HepG2 (cell line): ENCODE measurements around the gene C4orf17. TPM values are rescaled to one million over a fixed set of nuclear protein-coding genes. Genes with fewer than 3 reads are reported as not detected.

ENCODE experiments used
- BATF2 ChIP-seq: sonication (generic); formaldehyde crosslinking; IDR thresholded peaks from 2 replicates; pipeline ENCODE4 v1.8.0; 2022; ENCODE audit warnings: mild to moderate bottlenecking, missing genetic modification reagents, moderate library complexity
- CEBPB ChIP-seq: IDR thresholded peaks from 2 replicates; pipeline ENCODE4 v1.6.1; 2011; ENCODE audit warnings: low read depth, low read length, improper control_type of control experiment, borderline replicate concordance
- CREM ChIP-seq, 2 experiments: sonication (generic) in 1 of 2; formaldehyde crosslinking in 1 of 2; IDR thresholded peaks; 2 replicates each; pipeline versions ENCODE4 v1.4.0 to v1.6.1; 2016 to 2020; ENCODE audit warnings: antibody characterized with exemption in 1 of 2, mild to moderate bottlenecking in 1 of 2, missing genetic modification reagents in 1 of 2
- ELF1 ChIP-seq: sonication (generic); formaldehyde crosslinking; IDR thresholded peaks from 2 replicates; pipeline ENCODE4 v1.4.0; 2020; ENCODE audit warnings: missing genetic modification reagents
- FOSL1 ChIP-seq: sonication (generic); formaldehyde crosslinking; IDR thresholded peaks from 2 replicates; pipeline ENCODE4 v1.9.0; 2021; ENCODE audit warnings: missing genetic modification reagents, borderline replicate concordance
- GATA4 ChIP-seq: sonication (generic); IDR thresholded peaks from 2 replicates; pipeline ENCODE4 v1.6.1; 2016; ENCODE audit warnings: antibody characterized with exemption, low read depth, borderline replicate concordance
- HIVEP1 ChIP-seq: sonication (generic); formaldehyde crosslinking; IDR thresholded peaks from 2 replicates; pipeline ENCODE4 v1.4.0; 2020; ENCODE audit warnings: mild to moderate bottlenecking, missing genetic modification reagents
- ISL2 ChIP-seq: sonication (generic); formaldehyde crosslinking; IDR thresholded peaks from 2 replicates; pipeline ENCODE4 v1.5.0; 2020; ENCODE audit warnings: missing genetic modification reagents
- KDM6A ChIP-seq: IDR thresholded peaks from 2 replicates; pipeline ENCODE4 v1.6.1; 2016; ENCODE audit warnings: low read depth
- LCORL ChIP-seq, 2 experiments: fragments of 450-650 bp in 1 of 2; sonication (generic) in 1 of 2; formaldehyde crosslinking in 1 of 2; IDR thresholded peaks; 2 replicates each; pipeline versions ENCODE4 v1.5.0 to v1.6.1; 2017 to 2020; ENCODE audit warnings: antibody characterized with exemption in 1 of 2, missing genetic modification reagents in 1 of 2
- NFYC ChIP-seq: IDR thresholded peaks from 2 replicates; pipeline ENCODE4 v1.6.1; 2016; ENCODE audit warnings: missing genetic modification reagents, missing compliant biosample characterization
- NR2F6 ChIP-seq, 2 experiments: IDR thresholded peaks; 2 replicates each; pipeline ENCODE4 v1.6.1; 2016; ENCODE audit warnings: antibody characterized with exemption in 1 of 2, mild to moderate bottlenecking in 1 of 2
- TAF1 ChIP-seq: sonication (generic); formaldehyde crosslinking; IDR thresholded peaks from 2 replicates; pipeline ENCODE4 v1.4.0; 2020; ENCODE audit warnings: missing genetic modification reagents
- TAF15 ChIP-seq: fragments of 200-400 bp; formaldehyde crosslinking; IDR thresholded peaks from one replicate; pipeline ENCODE4 v1.6.1; 2018; ENCODE audit warnings: mild to moderate bottlenecking, low read depth, low read length; ENCODE audit not compliant: poor library complexity, severe bottlenecking
- ZBTB3 ChIP-seq: sonication (generic); formaldehyde crosslinking; IDR thresholded peaks from 2 replicates; pipeline ENCODE4 v1.4.0; 2020; ENCODE audit warnings: low read depth, mild to moderate bottlenecking, moderate library complexity, missing genetic modification reagents, borderline replicate concordance
- ZNF138 ChIP-seq: sonication (generic); formaldehyde crosslinking; IDR thresholded peaks from 2 replicates; pipeline ENCODE4 v1.5.0; 2020; ENCODE audit warnings: mild to moderate bottlenecking, low read depth, missing genetic modification reagents
- ZNF256 ChIP-seq: sonication (generic); formaldehyde crosslinking; conservative IDR thresholded peaks from 2 replicates; pipeline ENCODE4 v1.4.0; 2020; ENCODE audit warnings: missing genetic modification reagents
- ZNF530 ChIP-seq: sonication (generic); formaldehyde crosslinking; IDR thresholded peaks from 2 replicates; pipeline ENCODE4 v1.5.0; 2020; ENCODE audit warnings: low read depth, mild to moderate bottlenecking, missing genetic modification reagents
- ZNF558 ChIP-seq: sonication (generic); formaldehyde crosslinking; IDR thresholded peaks from 2 replicates; pipeline ENCODE4 v1.9.0; 2022; ENCODE audit warnings: mild to moderate bottlenecking, missing genetic modification reagents, borderline replicate concordance
- ZNF775 ChIP-seq: sonication (generic); formaldehyde crosslinking; IDR thresholded peaks from 2 replicates; pipeline ENCODE4 v1.4.0; 2020; ENCODE audit warnings: missing genetic modification reagents, mild to moderate bottlenecking, moderate library complexity, borderline replicate concordance
- polyA plus RNA-seq, 8 experiments: library from polyadenylated mRNA; depleted of rRNA in 3 of 8; stranded (reverse) in 7 of 8; unstranded in 1 of 8; fragments of >200 nt; fragmentation: Illumina TruSeq in 4 of 8; extraction: Trizol in 4 of 8; gene quantifications; 2 replicates each; pipeline versions ENCODE4 v1.2.1 to v1.2.3, GENCODE V29; 2011 to 2016; ENCODE audit warnings: low read depth in 4 of 8, missing spikeins in 1 of 8, mixed read lengths in 1 of 8; ENCODE audit not compliant: insufficient read depth in 1 of 8
- total RNA-seq, 5 experiments: library from RNA; depleted of rRNA; stranded (reverse); fragments of >200 nt; fragmentation: Illumina TruSeq; extraction: Trizol; gene quantifications; 2 replicates each; pipeline ENCODE4 v1.2.3, GENCODE V29; 2016; ENCODE audit warnings: low read depth in 1 of 5
- TF ChIP-seq, protein P1 (sequence below): sonication (generic); formaldehyde crosslinking; IDR thresholded peaks from 2 replicates; pipeline ENCODE4 v1.5.0; 2020; ENCODE audit warnings: mild to moderate bottlenecking, missing genetic modification reagents, moderate library complexity
- TF ChIP-seq, protein P2 (sequence below): sonication (generic); formaldehyde crosslinking; IDR thresholded peaks from 2 replicates; pipeline ENCODE4 v1.5.0; 2020; ENCODE audit warnings: mild to moderate bottlenecking, missing genetic modification reagents
- TF ChIP-seq, protein P3 (sequence below): IDR thresholded peaks from 2 replicates; pipeline ENCODE4 v1.6.1; 2016; ENCODE audit warnings: control low read depth

The C4orf17 gene
- total and polyA plus RNA-seq, 2 of the 13 experiments (the other 11 are each of a cell fraction or from before 2014, with no cell fraction given) = not detected

DNA sequence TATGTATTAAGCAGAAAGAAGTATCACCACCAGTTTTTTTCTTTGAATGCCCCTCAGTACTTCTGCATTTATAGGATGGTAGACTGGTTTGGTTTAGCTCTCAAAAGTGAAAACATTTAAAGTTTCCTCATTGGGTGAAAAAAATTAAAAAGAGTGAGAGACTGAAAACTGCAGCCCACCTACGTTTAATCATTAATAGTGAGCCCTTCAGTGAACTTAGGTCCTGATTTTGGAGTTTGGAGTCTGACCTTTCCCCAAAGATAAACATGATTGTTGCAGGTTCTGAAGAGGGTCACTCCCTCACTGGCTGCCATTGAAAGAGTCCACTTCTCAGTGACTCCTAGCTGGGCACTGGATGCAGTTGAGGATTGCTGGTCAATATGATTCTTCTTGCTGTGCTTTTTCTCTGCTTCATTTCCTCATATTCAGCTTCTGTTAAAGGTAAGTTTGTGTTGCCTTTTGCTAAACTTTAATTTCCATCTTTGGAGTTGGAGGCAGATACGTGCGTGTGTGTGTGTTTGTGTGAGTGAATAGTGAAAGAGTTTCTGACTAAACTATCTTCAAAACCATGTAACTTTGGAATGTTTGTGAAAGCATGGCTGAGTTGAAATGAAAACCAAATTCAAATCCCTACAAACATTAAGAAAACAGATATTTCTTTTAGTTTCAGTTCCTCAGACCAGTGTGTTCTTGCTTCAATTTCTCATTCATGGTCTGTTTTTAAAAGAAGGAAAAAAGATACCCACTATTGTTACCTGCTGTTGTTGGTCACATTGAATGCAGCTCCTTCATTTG is 63.9 kb downstream of the C4orf17 start, which contains the start of gene MTTP (continued):
- no peak for TF ChIP-seq BATF2 (CRISPR knock-in tag)
- TF ChIP-seq CREM (IDR thresholded peaks at IDR 0.05) = peak; percentile 69
- TF ChIP-seq CREM (CRISPR knock-in tag; IDR thresholded peaks at IDR 0.05) = no peak
- peak; percentile 87 for TF ChIP-seq NR2F6 (IDR thresholded peaks at IDR 0.05)
- peak; percentile 86 for TF ChIP-seq NR2F6 (CRISPR knock-in tag; IDR thresholded peaks at IDR 0.05)
- TF ChIP-seq ZNF530 (CRISPR knock-in tag) = no peak
- TF ChIP-seq ZBTB3 = no peak
- peak; percentile 86 for TF ChIP-seq KDM6A (CRISPR knock-in tag)
- peak; percentile 66; the same call in 1 of the 2 replicates for TF ChIP-seq ISL2 (CRISPR knock-in tag)
- TF ChIP-seq ZNF775 (CRISPR knock-in tag) = no peak
- TF ChIP-seq TAF15 = no peak
- TF ChIP-seq, protein P1, sequence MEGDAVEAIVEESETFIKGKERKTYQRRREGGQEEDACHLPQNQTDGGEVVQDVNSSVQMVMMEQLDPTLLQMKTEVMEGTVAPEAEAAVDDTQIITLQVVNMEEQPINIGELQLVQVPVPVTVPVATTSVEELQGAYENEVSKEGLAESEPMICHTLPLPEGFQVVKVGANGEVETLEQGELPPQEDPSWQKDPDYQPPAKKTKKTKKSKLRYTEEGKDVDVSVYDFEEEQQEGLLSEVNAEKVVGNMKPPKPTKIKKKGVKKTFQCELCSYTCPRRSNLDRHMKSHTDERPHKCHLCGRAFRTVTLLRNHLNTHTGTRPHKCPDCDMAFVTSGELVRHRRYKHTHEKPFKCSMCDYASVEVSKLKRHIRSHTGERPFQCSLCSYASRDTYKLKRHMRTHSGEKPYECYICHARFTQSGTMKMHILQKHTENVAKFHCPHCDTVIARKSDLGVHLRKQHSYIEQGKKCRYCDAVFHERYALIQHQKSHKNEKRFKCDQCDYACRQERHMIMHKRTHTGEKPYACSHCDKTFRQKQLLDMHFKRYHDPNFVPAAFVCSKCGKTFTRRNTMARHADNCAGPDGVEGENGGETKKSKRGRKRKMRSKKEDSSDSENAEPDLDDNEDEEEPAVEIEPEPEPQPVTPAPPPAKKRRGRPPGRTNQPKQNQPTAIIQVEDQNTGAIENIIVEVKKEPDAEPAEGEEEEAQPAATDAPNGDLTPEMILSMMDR (CRISPR knock-in tag) = no peak
- peak; percentile 51; the same call in 1 of the 2 replicates for TF ChIP-seq GATA4
- peak; percentile 27; the same call in 1 of the 2 replicates for TF ChIP-seq ELF1 (CRISPR knock-in tag)
- TF ChIP-seq FOSL1 (CRISPR knock-in tag) = no peak
- TF ChIP-seq NFYC (CRISPR knock-in tag) = no peak
- TF ChIP-seq CEBPB = no peak
- TF ChIP-seq HIVEP1 = no peak
- TF ChIP-seq ZNF558 (CRISPR knock-in tag) = no peak
- TF ChIP-seq LCORL (IDR thresholded peaks at IDR 0.05) = no peak
- TF ChIP-seq LCORL (CRISPR knock-in tag; IDR thresholded peaks at IDR 0.05) = 0 out of 2 replicates have a peak, but pooled peaks have one; percentile 40
- TF ChIP-seq TAF1 (CRISPR knock-in tag) = peak; percentile 64
- TF ChIP-seq, protein P2, sequence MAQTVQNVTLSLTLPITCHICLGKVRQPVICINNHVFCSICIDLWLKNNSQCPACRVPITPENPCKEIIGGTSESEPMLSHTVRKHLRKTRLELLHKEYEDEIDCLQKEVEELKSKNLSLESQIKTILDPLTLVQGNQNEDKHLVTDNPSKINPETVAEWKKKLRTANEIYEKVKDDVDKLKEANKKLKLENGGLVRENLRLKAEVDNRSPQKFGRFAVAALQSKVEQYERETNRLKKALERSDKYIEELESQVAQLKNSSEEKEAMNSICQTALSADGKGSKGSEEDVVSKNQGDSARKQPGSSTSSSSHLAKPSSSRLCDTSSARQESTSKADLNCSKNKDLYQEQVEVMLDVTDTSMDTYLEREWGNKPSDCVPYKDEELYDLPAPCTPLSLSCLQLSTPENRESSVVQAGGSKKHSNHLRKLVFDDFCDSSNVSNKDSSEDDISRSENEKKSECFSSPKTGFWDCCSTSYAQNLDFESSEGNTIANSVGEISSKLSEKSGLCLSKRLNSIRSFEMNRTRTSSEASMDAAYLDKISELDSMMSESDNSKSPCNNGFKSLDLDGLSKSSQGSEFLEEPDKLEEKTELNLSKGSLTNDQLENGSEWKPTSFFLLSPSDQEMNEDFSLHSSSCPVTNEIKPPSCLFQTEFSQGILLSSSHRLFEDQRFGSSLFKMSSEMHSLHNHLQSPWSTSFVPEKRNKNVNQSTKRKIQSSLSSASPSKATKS (CRISPR knock-in tag) = no peak
- TF ChIP-seq, protein P3, sequence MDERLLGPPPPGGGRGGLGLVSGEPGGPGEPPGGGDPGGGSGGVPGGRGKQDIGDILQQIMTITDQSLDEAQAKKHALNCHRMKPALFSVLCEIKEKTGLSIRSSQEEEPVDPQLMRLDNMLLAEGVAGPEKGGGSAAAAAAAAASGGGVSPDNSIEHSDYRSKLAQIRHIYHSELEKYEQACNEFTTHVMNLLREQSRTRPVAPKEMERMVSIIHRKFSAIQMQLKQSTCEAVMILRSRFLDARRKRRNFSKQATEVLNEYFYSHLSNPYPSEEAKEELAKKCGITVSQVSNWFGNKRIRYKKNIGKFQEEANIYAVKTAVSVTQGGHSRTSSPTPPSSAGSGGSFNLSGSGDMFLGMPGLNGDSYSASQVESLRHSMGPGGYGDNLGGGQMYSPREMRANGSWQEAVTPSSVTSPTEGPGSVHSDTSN (CRISPR knock-in tag) = no peak
- no peak for TF ChIP-seq ZNF138 (CRISPR knock-in tag)
- TF ChIP-seq ZNF256 (CRISPR knock-in tag) = no peak
